HEK293T (cell line): ENCODE results near the gene TAT.

Source experiments
- CTCF ChIA-PET: fragments of 350-600 bp; formaldehyde crosslinking; extraction: SDS; loops from one replicate; lab custom pipeline; 2021; ENCODE audit warnings: antibody characterized with exemption, inconsistent platforms; lab: Yijun Ruan, JAX
- POLR2A ChIA-PET: fragments of 350-600 bp; formaldehyde crosslinking; extraction: SDS; loops from one replicate; lab custom pipeline; 2020; ENCODE audit warnings: antibody characterized with exemption, inconsistent platforms; lab: Yijun Ruan, JAX
- DNase-seq: peaks from one replicate; pipeline ENCODE4 v3.0.0; 2012; ENCODE audit warnings: mixed read lengths; ENCODE audit errors: extremely low spot score
- ARNT ChIP-seq: fragments of 450-650 bp; IDR thresholded peaks from 2 replicates; pipeline ENCODE4 v1.6.1; 2017; ENCODE audit warnings: mild to moderate bottlenecking
- BHLHE40 ChIP-seq: fragments of 450-650 bp; IDR thresholded peaks from 2 replicates; pipeline ENCODE4 v1.6.1; 2016; ENCODE audit warnings: mild to moderate bottlenecking, moderate library complexity, borderline replicate concordance
- CTBP1 ChIP-seq: fragments of 450-650 bp; IDR thresholded peaks from 2 replicates; pipeline ENCODE4 v1.6.1; 2016; ENCODE audit warnings: borderline replicate concordance
- ELF4 ChIP-seq: fragments of 450-650 bp; IDR thresholded peaks from 2 replicates; pipeline ENCODE4 v1.6.1; 2017; ENCODE audit warnings: antibody characterized with exemption
- FOXA1 ChIP-seq: fragments of 450-650 bp; IDR thresholded peaks from 2 replicates; pipeline ENCODE4 v1.6.1; 2016; ENCODE audit warnings: mild to moderate bottlenecking
- FOXK2 ChIP-seq: fragments of 450-650 bp; IDR thresholded peaks from 2 replicates; pipeline ENCODE4 v1.6.1; 2016; ENCODE audit warnings: mild to moderate bottlenecking
- FOXM1 ChIP-seq: fragments of 450-650 bp; IDR thresholded peaks from 2 replicates; pipeline ENCODE4 v1.6.1; 2017; ENCODE audit warnings: mild to moderate bottlenecking, borderline replicate concordance
- HDGF ChIP-seq: fragments of 450-650 bp; IDR thresholded peaks from 2 replicates; pipeline ENCODE4 v1.6.1; 2017; ENCODE audit warnings: antibody characterized with exemption, borderline replicate concordance
- L3MBTL2 ChIP-seq: fragments of 450-650 bp; conservative IDR thresholded peaks from 2 replicates; pipeline ENCODE4 v1.6.1; 2016; ENCODE audit warnings: mild to moderate bottlenecking
- LEF1 ChIP-seq: fragments of 450-650 bp; IDR thresholded peaks from 2 replicates; pipeline ENCODE4 v1.6.1; 2017; ENCODE audit warnings: mild to moderate bottlenecking, borderline replicate concordance
- NFRKB ChIP-seq: fragments of 450-650 bp; IDR thresholded peaks from 2 replicates; pipeline ENCODE4 v1.6.1; 2016; ENCODE audit warnings: mild to moderate bottlenecking, moderate library complexity
- SP1 ChIP-seq: fragments of 450-650 bp; IDR thresholded peaks from 2 replicates; pipeline ENCODE4 v1.6.1; 2017
- SUZ12 ChIP-seq: fragments of 450-650 bp; IDR thresholded peaks from 2 replicates; pipeline ENCODE4 v1.6.1; 2016; ENCODE audit warnings: mild to moderate bottlenecking
- TARDBP ChIP-seq: fragments of 450-650 bp; IDR thresholded peaks from 2 replicates; pipeline ENCODE4 v1.6.1; 2016
- ZNF384 ChIP-seq: fragments of 450-650 bp; IDR thresholded peaks from 2 replicates; pipeline ENCODE4 v1.6.1; 2016
- TF ChIP-seq, protein P1 (sequence below): fragments of 450-650 bp; IDR thresholded peaks from 2 replicates; pipeline ENCODE4 v1.6.1; 2016

TAT gene

DNA sequence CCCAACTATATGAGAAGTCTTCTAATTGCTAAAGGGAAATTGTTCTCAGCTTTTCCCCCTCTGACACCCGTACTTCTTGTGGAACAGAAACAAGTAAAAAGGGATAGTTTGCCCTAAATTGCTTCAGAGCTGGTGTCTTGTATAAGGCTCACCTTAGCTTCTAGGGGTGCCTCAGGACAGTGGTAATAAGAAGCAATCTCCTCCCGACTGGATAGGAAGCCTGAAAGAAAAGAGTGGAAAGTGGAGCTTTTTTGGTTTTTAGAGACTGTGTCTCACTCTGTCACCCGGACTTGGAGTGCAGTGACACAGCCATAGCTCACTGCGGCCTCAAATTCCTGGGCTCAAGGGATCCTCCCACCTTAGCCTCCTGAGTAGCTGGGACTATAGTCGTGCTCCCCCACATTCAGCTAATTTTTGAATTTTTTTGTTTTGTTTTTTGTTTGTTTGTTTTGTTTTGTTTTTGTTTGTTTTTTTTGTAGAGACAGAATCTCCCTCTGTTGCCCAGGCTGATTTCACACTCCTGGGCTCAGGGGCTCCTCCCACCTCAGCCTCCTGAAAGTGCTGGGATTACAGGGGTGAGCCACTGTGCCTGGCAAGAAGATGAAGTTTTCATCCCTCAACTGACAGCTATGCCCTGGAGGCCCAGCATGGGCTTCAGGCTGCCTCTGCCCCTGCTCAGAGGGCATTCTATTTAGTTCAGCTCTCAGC is 3.4 kb downstream of the TAT start:
- no peak for DNase-seq
- ChIA-PET POLR2A (interaction anchor here (1.5 kb wide), 1 partner anchor 9 kb away, joined by 7 read pairs; no protein-coding TSS in a partner anchor), CTCF (interaction anchor here (1.4 to 1.8 kb wide), 2 partner anchors 8 to 9 kb away, joined by 4 to 5 read pairs; no protein-coding TSS in a partner anchor)
- TF ChIP-seq ZNF384 = no peak
- TF ChIP-seq, protein P1, sequence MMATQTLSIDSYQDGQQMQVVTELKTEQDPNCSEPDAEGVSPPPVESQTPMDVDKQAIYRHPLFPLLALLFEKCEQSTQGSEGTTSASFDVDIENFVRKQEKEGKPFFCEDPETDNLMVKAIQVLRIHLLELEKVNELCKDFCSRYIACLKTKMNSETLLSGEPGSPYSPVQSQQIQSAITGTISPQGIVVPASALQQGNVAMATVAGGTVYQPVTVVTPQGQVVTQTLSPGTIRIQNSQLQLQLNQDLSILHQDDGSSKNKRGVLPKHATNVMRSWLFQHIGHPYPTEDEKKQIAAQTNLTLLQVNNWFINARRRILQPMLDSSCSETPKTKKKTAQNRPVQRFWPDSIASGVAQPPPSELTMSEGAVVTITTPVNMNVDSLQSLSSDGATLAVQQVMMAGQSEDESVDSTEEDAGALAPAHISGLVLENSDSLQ = no peak
- no peak for TF ChIP-seq NFRKB
- no peak for TF ChIP-seq SUZ12
- TF ChIP-seq BHLHE40 = no peak
- TF ChIP-seq FOXA1 = no peak
- no peak for TF ChIP-seq FOXK2
- TF ChIP-seq LEF1 = no peak

DNA sequence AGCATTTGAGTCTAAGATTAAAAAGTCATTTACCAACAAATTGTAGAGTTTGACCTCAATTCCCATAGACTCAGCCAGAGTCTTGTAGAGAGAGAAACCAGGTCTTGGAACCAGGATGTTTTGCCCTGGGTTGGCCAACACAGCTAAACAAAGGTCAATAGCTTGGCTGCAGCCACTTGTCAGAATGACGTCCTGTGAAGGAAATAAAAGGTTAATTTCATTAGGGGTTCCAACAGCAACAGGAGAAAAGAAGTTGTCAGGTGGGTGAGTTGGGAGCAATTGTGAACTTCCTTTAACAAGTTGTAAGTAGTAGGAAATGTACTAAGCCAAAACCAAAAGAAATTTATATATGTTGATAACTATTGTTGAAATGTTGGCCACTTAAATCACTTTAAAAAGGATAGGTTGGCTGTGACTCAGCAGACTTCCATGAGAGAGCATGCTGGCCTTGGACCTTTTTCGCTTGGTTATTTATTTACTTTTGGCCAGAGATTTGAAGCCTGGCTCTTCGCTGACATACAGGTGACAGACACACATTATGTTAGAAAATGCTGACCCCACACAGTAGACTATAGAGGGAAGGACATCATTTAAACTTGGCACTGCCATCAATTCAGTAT is 4.3 kb downstream of the TAT start:
- DNase-seq = no peak
- ChIA-PET POLR2A (no interaction called here), CTCF (interaction anchor here (0.6 to 1.8 kb wide), 4 partner anchors 7 to 202 kb away, joined by 4 to 5 read pairs (median 4); partner anchors contain the start of gene CHST4)
- TF ChIP-seq HDGF = no peak
- TF ChIP-seq FOXM1 = no peak
- no peak for TF ChIP-seq CTBP1
- no peak for TF ChIP-seq LEF1
- TF ChIP-seq, protein P1 = no peak
- TF ChIP-seq L3MBTL2 = no peak

DNA sequence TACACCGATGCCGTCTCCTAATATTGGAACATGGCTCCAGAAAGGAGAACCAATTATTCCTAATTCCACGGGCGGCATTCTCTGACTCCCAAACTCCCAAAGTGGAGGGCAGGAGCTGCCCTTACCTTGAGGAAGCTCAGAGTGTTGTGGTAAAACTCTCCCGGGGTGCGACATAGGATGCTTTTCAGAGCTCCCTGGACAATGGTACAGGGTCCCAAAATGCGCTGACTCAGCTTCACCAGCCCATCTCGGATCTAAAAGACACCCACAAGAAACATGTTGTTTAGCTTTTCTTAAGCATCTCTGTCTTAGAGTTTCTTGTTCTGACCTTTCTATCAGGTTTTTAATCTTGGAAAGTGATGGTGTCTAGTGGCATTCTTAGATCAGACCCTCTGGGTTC is 6.7 kb downstream of the TAT start:
- ChIA-PET CTCF (interaction anchor here (1.3 kb wide), 1 partner anchor 22 kb away, joined by 3 read pairs; no protein-coding TSS in a partner anchor), POLR2A (no interaction called here)
- TF ChIP-seq TARDBP = no peak
- TF ChIP-seq HDGF = no peak
- TF ChIP-seq, protein P1 = no peak
- TF ChIP-seq FOXM1 = no peak
- no peak for TF ChIP-seq L3MBTL2
- DNase-seq = no peak

DNA sequence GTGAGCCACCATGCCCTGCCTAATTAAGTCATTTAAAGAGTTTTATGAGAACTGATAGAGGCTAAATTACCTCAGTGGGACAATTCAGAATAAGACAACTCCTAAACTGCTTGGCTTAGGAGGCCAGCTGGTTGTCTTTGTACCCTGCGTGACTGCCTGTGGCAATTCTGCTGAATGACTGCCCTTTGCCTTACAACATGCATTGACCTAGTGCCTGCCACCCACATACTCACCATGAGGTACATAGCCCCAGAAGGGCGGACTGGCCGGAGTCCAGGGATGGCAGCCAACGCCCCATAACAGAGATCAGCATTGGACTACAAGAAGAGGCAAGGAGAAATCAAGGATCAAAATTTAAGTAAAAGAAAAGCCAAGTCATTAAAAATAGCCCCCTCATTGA is 7.3 kb downstream of the TAT start:
- no peak for DNase-seq
- ChIA-PET CTCF (interaction anchor here (1.3 kb wide), 1 partner anchor 23 kb away, joined by 3 read pairs; no protein-coding TSS in a partner anchor), POLR2A (no interaction called here)
- TF ChIP-seq CTBP1 (no peak), LEF1 (no peak), TARDBP (no peak), FOXM1 (no peak), SUZ12 (no peak), L3MBTL2 (no peak), ELF4 (no peak), FOXK2 (no peak), HDGF (no peak), BHLHE40 (no peak), ARNT (no peak), SP1 (no peak), NFRKB (no peak), FOXA1 (no peak), ZNF384 (no peak)
- TF ChIP-seq, protein P1 = no peak

DNA sequence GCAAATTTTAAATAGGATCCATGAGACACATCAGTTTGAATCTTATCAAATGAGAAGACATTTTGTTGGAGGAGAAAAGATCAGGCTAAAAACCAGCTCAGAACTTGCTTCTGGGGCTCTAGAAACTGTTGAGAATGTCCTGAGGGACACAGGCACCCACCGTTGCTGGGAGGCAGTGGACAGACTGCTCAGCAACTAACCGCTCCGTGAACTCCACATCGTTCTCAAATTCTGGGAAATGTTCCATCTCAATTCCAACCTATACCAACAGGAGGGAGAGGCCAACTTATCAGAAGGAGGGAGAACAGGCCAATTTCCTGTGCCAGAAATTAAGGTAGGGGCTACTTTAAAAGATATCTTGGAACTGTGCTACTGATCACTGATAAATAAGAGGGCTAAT is 8.3 kb downstream of the TAT start:
- CTCF ChIA-PET = no interaction called here
- no peak for DNase-seq
- TF ChIP-seq HDGF (no peak), FOXA1 (no peak), LEF1 (no peak), ELF4 (no peak), NFRKB (no peak)
- POLR2A ChIA-PET = no interaction called here
